ENCODE data around the gene COPS4.
"Not testable (repeated sequence)": the region's sequence is repeated elsewhere in the genome, so short reads cannot be mapped to it uniquely, and the experiment has no call there.

Gene COPS4

DNA sequence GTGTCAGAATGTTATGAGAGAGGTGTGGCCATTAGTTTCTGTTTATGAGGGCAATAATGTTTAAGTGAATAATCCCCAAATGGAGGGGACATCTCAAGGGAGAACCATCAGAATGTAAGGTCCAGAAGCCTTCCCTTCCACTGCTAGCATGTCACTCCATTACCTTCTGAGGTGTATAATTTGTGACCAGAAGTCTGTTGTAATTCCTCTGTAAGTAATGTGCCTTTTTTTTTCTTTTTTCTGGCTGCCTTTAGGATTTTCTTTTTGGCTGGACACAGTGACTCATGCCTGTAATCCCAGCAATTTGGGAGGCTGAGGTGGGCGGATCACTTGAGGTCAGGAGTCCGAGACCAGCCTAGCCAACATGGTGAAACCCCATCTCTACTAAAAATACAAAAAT lies 10.8 kb upstream of the COPS4 start:
- DNase-seq, result no peak

DNA sequence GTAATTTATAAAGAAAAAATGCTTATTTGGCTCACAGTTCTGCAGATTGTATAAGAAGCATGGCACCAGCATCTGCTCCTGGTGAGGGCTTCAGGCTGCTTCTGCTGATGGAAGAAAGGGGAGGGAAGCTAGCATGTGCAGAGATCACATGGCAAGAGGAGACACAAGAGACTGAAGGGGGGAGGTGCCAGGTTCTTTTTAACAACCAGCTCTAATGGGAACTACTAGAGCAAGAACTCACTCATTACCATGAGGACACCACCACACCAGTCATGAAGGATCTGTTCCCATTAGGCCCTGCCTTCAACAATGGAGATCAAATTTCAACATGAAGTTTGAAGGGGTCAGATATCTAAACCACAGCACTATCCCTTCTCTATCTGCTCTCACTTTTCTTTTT lies 9.4 kb upstream of the COPS4 start:
- DNase-seq, result no peak

DNA sequence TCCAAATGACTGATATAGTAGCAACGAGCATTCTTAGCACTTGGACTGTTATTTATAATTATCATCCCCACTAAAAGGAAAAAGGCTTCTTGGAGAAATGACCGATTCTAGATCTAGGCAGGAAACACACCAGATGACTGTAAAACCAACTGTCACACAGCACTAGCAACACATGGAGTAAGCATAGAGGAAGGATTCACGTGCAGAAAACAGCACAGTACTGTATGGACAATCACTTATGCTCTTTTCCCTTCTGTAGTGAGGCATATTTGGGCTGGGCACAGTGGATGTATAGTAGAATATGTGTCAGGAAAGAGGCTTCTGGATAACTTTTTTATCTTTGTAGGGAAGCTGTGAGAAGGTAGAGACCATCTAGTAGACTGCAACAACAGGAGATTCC lies 6.0 kb upstream of the COPS4 start:
- DNase-seq, result no peak

DNA sequence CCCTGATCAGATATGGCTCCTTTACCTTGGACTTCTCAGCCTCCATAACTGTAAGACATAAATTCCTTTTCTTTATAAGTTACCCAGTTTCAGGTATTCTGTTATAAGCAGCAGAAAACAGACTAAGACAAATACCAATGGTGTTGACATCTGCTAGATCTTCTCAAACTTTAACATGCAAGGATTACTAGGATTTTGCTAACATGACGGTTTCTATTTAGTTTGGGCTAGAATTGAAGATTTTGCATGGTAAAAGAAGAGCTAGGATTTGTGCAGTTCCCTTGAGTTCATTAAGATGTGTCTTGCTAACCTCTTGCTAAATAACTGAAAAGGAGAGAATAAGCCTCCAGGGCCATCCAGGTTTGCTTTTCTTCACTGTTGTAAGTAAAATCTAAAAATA lies 5.3 kb upstream of the COPS4 start:
- DNase-seq, result no peak

DNA sequence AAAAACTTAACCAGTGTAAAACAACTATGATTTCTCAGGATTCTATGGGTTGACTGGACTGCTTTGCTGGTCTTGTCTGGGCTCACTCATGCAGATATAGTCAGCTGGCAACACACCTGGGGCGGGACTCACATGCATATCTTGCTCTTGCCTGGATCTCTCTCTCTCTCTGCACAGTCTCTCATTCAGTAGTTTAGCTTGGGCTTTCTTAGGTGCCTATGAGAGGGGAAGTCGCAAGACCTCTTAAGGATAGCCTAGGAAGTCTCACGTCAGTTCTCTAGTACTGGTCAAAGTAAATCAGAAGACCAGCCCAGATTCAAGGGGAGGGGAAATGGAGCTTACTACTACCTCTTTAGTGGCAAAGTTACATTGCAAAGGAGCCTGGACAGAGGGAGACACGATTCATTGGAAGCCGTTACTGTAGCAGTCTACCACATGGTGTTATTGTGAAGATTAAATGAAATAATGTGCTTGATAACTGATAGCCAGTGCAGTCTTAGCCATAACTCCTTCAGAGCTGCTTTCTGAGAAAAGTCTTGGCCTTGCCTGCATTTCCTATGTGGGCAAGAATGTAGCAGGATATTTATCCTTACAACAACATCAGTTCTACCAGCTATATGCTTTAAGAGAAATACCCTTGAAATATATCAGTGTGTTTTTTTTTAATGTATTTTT lies 2.1 kb downstream of the COPS4 start:
- no peak for DNase-seq

DNA sequence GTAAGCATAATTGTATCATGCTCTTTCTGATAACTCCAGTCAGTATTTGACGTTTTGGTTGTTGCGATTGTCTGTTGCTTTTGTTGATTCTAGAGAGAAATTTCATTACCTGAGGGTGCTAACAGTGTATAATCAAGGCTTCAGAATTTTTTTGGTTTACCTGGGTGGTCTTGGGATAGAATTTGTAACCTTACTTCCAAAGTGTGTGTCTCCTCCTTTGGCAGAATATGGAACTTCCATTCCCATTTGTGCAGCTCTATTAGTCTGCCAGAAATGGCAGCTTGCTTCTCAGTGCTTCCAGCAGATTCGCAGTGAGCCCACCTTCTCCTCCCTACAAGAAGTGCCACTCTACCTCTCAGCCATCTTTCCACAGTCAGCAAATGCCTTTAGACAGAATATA lies 5.3 kb downstream of the COPS4 start:
- no peak for DNase-seq

DNA sequence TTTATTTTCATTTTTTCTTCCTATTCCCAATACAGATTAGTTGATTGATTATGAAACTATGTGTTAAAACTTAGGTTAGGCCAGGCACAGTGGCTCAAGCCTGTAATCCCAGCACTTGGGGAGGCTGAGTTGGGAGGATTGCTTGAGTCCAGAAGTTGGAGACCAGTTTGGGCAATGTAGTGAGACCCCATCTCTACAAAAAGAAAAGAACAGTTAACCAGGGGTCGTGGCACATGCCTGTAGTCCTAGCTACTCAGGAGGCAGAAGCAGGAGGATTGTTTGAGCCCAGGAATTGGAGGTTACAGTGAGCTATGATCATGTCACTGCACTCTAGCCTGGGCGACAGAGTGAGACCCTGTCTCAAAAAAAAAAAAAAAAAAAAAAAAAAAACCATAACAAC lies 8.2 kb downstream of the COPS4 start:
- not testable (repeated sequence) for DNase-seq

DNA sequence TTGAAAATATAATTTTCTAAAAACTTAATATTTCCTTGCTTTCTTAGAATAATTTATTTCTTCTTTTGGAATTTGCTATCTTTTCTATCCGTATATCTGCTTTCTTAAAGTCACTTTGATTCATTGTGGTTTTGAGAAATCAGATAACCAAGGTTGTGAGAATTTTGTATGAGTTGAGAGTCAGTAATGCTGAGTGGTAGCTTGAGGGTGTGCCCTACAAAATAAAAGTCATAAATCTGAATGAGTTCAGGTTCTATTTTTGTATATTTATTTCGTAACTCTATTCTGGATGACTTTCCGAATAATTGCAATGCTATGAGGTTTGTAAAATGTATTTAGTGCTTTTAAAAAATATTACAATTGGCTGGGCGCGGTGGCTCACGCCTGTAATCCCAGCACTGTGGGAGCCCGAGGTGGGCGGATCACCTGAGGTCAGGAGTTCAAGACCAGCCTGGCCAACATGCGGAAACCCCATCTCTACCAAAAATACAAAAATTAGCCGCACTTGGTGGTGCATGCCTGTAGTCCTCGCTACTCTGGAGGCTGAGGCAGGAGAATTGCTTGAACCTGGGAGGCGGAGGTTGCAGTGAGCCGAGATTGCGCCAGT lies 8.9 kb downstream of the COPS4 start:
- no peak for DNase-seq

DNA sequence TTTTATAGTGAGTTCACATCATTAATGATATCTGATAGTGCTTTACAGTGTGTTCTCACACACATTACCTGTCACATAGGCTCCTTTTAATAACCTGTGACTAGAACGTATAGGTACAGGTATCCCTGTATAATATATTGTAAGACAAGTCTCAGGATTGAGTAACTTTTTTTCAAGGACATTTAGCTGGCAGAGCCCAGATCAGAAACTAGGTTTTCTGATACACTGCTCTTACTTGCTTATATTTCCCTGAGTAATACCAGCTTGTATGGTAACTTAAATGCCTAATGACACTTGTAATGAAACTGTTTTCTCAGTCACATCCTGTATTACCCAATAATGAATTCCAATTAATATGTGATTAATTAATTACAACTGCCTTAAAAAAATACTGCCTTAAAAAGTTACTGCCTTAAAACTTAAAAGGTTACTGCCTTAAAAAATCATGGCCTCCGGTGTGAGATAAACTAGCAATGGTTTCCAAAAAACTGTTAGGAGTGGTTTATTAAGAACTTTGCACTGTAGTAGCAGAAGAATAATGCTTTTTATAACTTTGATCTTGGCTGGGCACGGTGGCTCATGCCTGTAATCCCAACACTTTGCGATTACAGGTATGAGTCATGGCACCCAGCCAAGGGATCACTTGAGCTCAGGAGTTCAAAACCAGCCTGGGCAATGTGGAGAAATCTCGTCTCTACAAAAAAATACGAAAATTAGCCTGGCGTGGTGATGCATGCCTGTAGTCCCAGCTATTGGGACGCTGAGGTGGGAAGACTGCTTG lies 11.9 kb downstream of the COPS4 start:
- DNase-seq, result no peak

DNA sequence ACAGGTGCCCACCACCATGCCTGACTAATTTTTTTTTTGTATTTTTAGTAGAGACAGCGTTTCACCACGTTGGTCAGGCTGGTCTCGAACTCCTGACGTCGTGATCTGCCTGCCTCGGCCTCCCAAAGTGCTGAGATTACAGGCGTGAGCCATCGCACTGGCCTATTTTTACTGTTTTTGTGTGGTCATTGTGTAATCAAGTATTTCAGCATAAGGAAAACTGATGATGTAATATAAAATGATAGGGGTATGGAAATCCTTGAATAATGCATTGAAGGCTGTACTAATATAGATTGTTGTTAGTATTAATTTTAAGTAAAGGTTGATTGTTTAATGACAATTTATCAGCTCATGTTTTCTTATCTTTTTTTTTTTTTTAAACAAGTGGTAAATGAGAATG lies 13.8 kb downstream of the COPS4 start:
- not testable (repeated sequence) for DNase-seq

DNA sequence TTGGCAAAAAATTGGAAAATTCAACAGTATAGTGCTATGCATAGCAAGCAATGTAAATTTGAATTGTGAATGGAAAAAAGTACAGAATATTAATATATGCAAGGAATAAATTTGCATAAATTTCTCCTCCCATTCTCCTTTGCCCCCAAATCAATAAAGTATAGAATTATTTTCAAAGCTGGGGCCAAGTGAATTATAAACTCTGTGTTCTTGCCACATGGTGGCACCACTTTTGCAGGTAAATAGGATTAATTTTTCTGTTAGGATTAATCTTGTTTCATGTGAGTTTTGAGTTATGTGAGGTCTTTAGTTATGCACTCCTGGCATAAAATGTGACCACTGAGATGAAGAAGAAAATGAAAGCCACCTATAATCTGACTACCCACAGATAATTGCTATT lies 19.9 kb downstream of the COPS4 start:
- peak; percentile 4 for DNase-seq

DNA sequence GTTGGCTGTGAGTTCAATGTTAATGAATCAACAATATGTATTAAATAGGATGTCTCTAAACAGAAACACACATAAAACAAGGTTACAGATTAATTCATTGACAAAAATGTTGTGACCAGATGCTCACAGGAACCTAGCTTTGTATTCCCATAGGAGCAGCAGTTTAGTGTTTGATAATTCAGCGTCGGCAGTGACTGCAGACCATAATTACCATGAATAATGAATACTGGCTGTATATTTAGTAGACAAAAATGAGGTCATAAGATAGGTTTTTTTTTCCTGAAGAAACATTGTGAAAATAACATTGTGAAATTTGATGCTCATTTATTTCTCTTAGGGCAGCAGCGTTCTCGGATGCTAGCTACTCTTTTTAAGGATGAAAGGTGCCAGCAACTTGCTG lies 27.8 kb downstream of the COPS4 start:
- no peak for DNase-seq

DNA sequence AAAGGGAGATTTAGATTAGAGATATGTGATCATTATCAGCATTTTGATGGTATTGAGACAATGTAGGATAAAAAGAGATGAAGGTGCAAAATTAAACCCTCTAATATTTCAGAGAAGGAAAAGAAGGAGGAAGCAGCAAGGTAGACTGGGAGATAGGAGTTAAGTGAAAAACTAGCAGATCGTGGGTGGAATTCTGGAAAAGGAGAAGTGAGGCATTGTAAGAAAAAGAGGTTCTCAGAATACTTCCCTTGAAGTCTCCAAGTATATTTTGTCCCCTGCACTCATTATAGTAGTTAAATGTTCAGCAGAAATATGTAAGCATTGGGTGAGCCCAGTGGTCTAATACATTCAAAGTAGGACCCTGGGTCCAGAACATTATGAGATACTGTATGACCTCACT lies 30.3 kb downstream of the COPS4 start:
- no peak for DNase-seq

DNA sequence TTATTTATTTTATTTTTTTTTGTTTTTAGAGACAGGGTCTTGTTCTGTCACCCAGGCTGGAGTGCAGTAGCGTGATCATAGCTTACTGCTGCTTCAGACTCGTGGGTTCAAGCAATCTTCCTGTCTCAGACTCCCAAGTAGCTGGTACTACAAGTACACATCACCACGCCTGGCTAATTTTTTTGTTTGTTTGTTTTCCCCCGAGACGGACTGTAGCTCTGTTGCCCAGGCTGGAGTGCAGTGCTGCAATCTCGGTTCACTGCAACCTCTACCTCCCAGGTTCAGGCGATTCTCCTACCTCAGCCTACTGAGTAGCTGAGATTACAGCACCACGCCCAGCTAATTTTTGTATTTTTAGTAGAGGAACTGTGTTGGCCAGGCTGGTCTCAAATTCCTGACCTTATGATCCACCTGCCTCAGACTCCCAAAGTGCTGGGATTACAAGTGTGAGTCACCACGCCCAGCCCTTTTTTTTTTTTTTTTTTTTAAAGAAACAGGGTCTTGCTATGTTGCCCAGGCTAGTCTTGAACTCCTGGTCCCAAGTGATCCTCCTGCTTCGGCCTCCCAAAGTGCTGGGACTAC lies 32.2 kb downstream of the COPS4 start:
- no peak for DNase-seq

DNA sequence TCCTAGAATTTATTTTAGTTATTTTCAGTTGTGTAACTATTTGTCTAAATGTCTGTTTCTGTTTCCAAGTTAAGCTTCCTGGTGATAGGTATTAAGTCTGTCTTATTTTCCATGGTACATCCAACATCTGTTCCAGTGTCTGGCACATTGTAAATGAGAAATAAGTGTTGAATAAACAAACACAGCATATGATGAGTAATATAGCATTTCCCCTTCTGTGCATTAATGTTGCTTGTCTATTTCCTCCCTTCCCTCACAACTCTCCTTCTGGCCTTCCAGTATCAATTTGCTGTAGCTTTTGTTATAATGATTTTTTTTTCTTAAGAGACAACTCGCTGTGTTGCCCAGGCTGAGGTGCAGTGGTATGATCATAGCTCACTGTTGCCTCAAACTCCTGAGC lies 36.1 kb downstream of the COPS4 start:
- no peak for DNase-seq

DNA sequence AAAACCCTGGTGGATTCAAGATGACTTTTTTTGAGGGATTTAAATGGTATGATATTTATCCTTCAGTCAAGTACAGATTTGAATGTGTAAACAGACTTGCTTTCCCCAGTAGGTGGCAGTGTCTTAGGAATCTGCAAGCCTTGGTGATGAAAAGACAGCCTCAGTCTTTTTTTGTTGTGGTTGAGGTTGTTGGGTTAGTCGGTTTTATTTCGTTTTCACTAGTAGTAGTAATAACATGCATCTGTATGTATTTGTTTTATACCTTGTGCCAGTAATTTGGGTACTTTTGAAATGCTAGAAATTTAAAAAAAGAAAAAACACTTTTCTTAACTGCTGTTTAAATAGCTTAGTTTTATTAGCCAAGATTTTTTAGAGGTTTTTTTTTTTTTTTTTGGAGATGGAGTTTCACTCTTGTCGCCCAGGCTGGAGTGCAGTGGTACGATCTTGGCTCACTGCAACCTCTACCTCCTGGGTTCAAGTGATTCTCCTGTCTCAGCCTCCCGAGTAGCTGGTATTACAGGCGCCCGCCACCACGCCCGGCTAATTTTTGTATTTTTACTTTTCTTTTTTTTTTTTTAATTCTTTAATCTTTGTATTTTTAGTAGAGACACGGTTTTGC lies 39.2 kb downstream of the COPS4 start:
- DNase-seq, result peak; percentile 73

DNA sequence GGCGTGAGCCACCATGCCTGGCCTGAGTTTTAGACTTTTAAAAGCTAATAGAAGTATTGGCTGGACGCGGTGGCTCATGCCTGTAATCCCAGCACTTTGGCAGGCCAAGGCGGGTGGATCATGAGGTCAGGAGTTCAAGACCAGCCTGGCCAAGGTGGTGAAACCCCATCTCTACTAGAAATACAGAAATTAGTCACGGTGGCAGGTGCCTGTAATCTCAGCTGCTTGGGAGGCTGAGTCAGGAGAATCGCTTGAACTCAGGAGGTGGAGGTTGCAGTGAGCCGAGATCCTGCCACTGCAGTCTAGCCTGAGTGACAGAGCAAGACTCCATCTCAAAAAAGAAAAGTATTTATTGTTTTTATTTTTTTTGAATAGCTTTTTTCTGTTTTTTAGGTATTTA lies 39.8 kb downstream of the COPS4 start:
- DNase-seq, result not testable (repeated sequence)

DNA sequence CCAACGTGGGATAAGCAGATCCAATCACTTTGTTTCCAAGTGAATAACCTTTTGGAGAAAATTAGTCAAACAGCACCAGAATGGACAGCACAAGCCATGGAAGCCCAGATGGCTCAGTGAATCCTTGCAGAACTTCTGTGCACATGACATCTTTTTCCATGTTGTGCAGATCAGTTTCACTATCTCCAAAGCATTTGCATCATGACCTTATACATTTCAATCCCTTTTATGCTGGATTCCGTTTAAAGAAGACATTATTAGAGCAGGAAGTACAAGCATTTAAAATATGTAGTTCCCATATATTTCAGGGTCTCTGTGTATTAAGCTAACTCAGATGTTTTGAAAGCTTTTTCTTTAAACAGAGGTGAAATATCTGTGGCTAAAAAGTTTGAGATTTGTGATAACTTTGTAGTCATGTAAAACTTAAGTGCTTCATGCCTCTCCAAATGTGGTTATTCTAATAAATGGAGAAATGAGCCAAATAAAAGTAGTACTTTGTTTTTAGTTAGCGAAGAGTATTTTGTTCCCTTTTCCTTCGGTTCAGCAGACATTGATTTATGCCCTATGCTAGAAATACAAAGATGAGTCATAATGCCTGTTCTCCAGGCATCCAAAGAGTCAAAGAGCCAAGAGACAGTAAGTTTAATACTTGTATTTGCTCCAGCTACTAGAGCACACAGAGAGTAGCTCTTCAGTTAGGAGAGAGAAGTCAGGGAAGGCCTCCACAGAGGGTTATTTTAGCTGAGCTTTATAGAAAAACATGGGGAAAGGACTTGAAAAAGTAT lies 40.5 kb downstream of the COPS4 start:
- DNase-seq, result no peak

DNA sequence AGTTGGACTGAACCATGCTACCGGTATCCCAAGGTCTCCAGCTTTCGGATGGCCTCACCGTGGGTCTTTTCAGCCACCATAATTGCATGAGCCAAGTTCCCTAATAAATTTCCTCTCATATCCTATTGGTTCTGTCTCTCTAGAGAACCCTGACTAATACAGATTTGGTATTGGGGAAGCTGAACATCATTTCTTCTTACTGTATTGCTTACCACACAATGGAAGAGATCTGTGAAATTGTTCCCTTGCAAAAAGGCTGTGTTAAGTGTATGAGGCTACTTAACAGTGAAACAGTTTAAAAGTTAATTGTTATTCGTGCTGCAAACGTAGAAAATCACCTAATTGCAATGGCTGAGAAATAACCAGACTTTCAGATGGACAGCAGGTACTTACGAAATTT lies 45.6 kb downstream of the COPS4 start:
- no peak for DNase-seq

DNA sequence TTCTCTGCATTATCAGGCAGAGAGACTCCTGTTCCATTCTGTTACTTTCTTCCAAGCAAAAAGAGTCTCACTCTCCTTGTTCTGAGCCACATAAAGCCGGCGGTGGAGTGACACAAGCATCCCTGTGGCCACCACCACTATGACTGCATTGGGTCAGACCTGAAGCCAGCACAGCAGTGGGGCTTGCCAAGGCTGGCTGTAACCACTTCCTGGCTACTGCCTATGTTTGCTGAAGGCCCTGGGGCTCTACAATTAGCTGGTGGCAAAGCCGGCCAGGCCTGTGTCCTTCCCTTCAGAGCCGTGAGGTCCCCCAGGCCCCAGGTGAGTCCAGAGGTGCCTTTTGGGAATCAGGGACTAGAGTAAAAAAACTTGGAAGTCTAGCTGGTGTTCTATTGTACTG lies 47.8 kb downstream of the COPS4 start:
- no peak for DNase-seq

DNA sequence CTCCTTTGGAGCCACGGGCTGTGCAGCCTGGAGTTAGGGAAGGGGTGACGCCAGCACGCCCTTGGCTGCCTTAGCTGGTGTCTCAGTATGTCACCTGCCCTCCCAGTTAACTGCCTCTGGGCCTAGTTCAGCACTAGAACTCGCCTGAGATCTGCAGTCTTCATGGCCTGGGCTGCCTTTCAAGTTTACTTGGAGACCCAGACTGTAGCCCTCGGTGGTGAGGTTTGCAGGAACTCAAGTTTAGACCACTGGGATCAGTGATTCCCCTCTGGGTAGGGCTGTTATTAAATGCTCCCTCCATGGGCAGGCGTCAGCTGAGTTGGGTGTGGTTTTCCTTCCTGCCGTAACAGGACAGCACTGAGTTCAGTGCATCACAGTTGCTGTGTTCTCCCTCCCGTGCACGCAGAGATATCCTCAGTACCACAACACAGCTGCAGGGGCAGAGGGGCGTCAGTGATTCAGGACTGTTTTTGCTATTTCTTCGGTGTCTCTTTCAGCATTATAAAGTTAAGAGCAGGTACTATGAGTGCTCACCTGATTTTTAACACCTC lies 49.0 kb downstream of the COPS4 start:
- no peak for DNase-seq

DNA sequence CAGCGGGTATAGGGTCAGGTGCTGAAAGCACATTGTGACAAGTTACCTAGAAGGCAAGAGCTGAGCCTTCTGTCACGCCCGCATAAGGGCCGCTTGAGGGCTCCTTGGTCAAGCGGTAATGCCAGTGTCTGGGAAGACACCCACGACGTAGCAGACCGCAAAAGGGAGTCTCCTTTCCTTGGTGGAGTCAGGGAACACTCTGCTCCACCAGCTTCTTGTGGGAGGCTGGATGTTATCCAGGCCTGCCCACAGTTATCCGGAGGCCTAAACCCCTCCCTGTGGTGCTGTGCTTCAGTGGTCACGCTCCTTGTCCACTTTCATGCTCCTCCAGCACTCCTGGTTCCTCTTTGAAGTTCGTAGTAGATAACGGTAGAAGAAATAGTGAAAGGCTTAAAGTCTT lies 50.0 kb downstream of the COPS4 start:
- not testable (repeated sequence) for DNase-seq

Measured in NCI-H1694 treated with DMSO at 0.1 percent for 48 hours (cell line).